Gastrocnemius medialis (tissue), 4 donors: Measurements from ENCODE around the gene ATIC. TPM values are rescaled to one million over a fixed set of nuclear protein-coding genes. Genes with fewer than 3 reads are reported as not detected.

Source experiments
- ATAC-seq, 2 donors: fragments of 150-250 bp; one replicate each; pipeline ENCODE4 v1.9.1; 2016
- DNase-seq, 2 donors: peaks; one replicate each; pipeline ENCODE4 v3.0.0-alpha.2; 2019
- H3K27ac ChIP-seq, 4 donors: fragments of 200-600 bp; sonication (generic); 1 replicate in 1 of 4; 2 replicates in 3 of 4; pipeline ENCODE4 v1.5.1; 2016 to 2018; ENCODE audit warnings: mild to moderate bottlenecking in 2 of 4, moderate library complexity in 1 of 4
- H3K27me3 ChIP-seq, 3 donors: fragments of 200-600 bp; sonication (generic) in 2 of 3; 1 replicate in 1 of 3; 2 replicates in 2 of 3; pipeline versions ENCODE4 v1.5.1 to v1.6.0; 2016 to 2019; ENCODE audit warnings: mild to moderate bottlenecking in 1 of 3, moderate library complexity in 1 of 3
- H3K36me3 ChIP-seq, 2 donors: fragments of 200-600 bp; sonication (generic) in 1 of 2; one replicate each; pipeline ENCODE4 v1.5.1; 2017 to 2018
- H3K4me1 ChIP-seq, 2 donors: fragments of 200-600 bp; sonication (generic) in 1 of 2; one replicate each; pipeline ENCODE4 v1.5.1; 2016 to 2017; ENCODE audit warnings: mild to moderate bottlenecking in 2 of 2
- H3K4me3 ChIP-seq, 4 donors: fragments of 200-600 bp; sonication (generic) in 3 of 4; 1 replicate in 1 of 4; 2 replicates in 3 of 4; pipeline ENCODE4 v1.5.1; 2016 to 2019; ENCODE audit warnings: mild to moderate bottlenecking in 2 of 4
- H3K9me3 ChIP-seq, 3 donors: fragments of 200-600 bp; sonication (generic) in 2 of 3; 1 replicate in 1 of 3; 2 replicates in 2 of 3; pipeline ENCODE4 v1.5.1; 2016 to 2019
- CTCF ChIP-seq, 5 experiments: fragments of 450-650 bp in 3 of 5; fragments of 200-600 bp in 2 of 5; sonication (generic) in 2 of 5; IDR thresholded peaks in 4 of 5; conservative IDR thresholded peaks in 1 of 5; 1 replicate in 4 of 5; 2 replicates in 1 of 5; pipeline ENCODE4 v1.5.1; 2016 to 2019; ENCODE audit warnings: antibody characterized with exemption in 5 of 5, mild to moderate bottlenecking in 3 of 5, moderate library complexity in 3 of 5
- POLR2A ChIP-seq, 2 donors: fragments of 450-650 bp; IDR thresholded peaks; one replicate each; pipeline ENCODE4 v1.6.1; 2017; ENCODE audit warnings: antibody characterized with exemption in 2 of 2, mild to moderate bottlenecking in 2 of 2, moderate library complexity in 2 of 2
- in situ Hi-C, 4 donors: fragments of 200-750 bp; cut with MboI; loops; one replicate each; pipeline versions ENCODE4 v1.15.0 to v1.8.0; 2017; ENCODE audit warnings: low sequenced_read_pairs in 4 of 4
- intact Hi-C: fragments of 100-400 bp; cut with DNase I; formaldehyde crosslinking; loops from one replicate; pipeline ENCODE4 v1.15.1; 2023; ENCODE audit warnings: low total_unique reads
- total RNA-seq, 4 donors: library from RNA; depleted of rRNA; stranded (reverse); fragments of >200 nt; gene quantifications; one replicate each; pipeline versions ENCODE4 v1.1.0 to v1.2.3, GENCODE V29; 2016

The ATIC gene
- total RNA-seq, 4 donors from 2014 or later, result 16.9 to 46.9 (median 41.8) TPM

- H3K4me3 ChIP-seq, result no peak overlapping the region
- peaks cover 0 to under 1% of the 10 kb centered on the region in 2 donors for H3K36me3 ChIP-seq
- peaks cover 0 to 5% of the 10 kb centered on the region in 2 donors for H3K4me1 ChIP-seq
- H3K27me3 ChIP-seq, result no peaks in the 10 kb centered on the region
- TF ChIP-seq POLR2A (IDR thresholded peaks at IDR 0.05), result no peak
- no peak for TF ChIP-seq CTCF (IDR thresholded peaks at IDR 0.05 in 4 of 5, conservative IDR thresholded peaks at IDR 0.05 in 1 of 5)
- H3K9me3 ChIP-seq, result no peaks in the 10 kb centered on the region
- DNase-seq, result no peak
- no peak overlapping the region for H3K27ac ChIP-seq
- intact Hi-C loops (no loop called here), in situ Hi-C loops (no loop called here)
- no peak for ATAC-seq
These were observed 43.2 kb downstream of the ATIC start for GRCh38 chr2:215354771-215355695.

- no peaks in the 10 kb centered on the region for H3K9me3 ChIP-seq
- no peak overlapping the region for H3K27ac ChIP-seq
- DNase-seq (no peak), ATAC-seq (no peak)
- H3K36me3 ChIP-seq, result no peaks in the 10 kb centered on the region
- H3K27me3 ChIP-seq, result no peaks in the 10 kb centered on the region
- intact Hi-C loops, result no loop called here
- in situ Hi-C loops, result no loop called here
- H3K4me1 ChIP-seq, result peaks cover 0 to 5% of the 10 kb centered on the region in 2 donors
- no peak for TF ChIP-seq CTCF (IDR thresholded peaks at IDR 0.05 in 4 of 5, conservative IDR thresholded peaks at IDR 0.05 in 1 of 5)
- H3K4me3 ChIP-seq, result no peak overlapping the region
These were observed 43.9 kb downstream of the ATIC start for GRCh38 chr2:215355801-215356200.

DNA sequence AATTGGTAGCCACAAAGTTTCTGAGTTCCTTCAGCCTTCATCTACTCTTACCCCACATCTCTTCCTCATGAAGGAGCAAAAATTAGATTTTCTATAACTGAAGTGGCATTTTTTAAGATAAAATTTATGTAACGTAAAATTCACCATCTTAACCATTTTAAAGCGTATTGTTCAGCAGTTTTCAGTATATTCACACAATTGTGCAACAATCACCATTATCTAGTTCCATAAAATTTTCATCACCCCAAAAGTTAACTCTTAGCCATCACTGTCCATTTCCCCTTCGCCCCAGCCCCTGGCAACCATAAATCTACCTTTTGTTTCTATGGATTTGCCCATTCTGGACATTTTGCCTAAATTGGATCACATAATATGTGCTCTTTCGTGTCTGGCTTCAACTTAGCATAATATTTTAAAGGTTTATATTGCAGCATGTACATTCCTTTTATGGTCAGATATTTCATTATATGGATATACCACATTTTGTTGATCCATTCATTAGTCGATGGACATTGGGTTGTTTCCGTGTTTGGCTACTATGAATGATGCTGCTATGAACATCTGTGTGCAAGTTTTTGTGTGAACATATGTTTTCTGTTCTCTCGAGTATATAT, 44.6 kb downstream of the ATIC start:
- TF ChIP-seq POLR2A (IDR thresholded peaks at IDR 0.05) (no peak), CTCF (IDR thresholded peaks at IDR 0.05 in 4 of 5, conservative IDR thresholded peaks at IDR 0.05 in 1 of 5) (no peak)
- intact Hi-C loops, result no loop called here
- no peak overlapping the region for H3K4me3 ChIP-seq
- ATAC-seq (no peak), DNase-seq (no peak)
- no peaks in the 10 kb centered on the region for H3K36me3 ChIP-seq
- in situ Hi-C loops, result no loop called here
- H3K27me3 ChIP-seq, result no peaks in the 10 kb centered on the region
- H3K4me1 ChIP-seq, result peaks cover 0 to 5% of the 10 kb centered on the region in 2 donors
- no peak overlapping the region for H3K27ac ChIP-seq
- no peaks in the 10 kb centered on the region for H3K9me3 ChIP-seq

- DNase-seq (no peak), ATAC-seq (no peak)
- H3K36me3 ChIP-seq, result peaks cover 0 to 4% of the 10 kb centered on the region in 2 donors
- in situ Hi-C loops, result no loop called here
- H3K27me3 ChIP-seq, result no peaks in the 10 kb centered on the region
- H3K9me3 ChIP-seq, result no peaks in the 10 kb centered on the region
- intact Hi-C loops, result no loop called here
- no peak overlapping the region for H3K27ac ChIP-seq
- no peak overlapping the region for H3K4me3 ChIP-seq
- peaks cover 0 to 5% of the 10 kb centered on the region in 2 donors for H3K4me1 ChIP-seq
- TF ChIP-seq CTCF (IDR thresholded peaks at IDR 0.05 in 4 of 5, conservative IDR thresholded peaks at IDR 0.05 in 1 of 5), result no peak
- no peak for TF ChIP-seq POLR2A (IDR thresholded peaks at IDR 0.05)
These were observed 45.1 kb downstream of the ATIC start for GRCh38 chr2:215356948-215357461.
